ENCODE data around the gene VOPP1.

Gene VOPP1

DNA sequence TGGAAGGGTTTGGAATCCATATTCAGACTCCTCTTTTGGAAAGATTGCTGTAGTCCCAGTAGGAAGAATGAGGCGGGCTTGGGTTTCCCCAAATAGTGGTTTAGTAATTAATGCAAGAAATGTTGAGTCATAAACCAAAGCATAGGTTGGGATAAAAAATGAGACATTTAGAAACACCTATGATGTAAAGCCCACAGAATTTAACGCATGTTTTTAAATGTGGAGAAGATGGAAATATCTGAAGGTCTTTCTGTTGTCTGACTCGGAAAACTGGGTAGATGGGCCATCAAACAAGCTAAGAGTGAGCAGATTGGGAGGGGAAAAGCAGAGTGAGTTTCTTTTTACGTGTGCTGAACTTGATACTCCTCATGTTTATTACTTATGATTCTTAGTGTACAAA, 145.0 kb downstream of the VOPP1 start:
- DNase-seq, result peak; percentile 21

- DNase-seq, result no peak
Observed at GRCh38 chr7:55426676-55427075, 145.6 kb downstream of the VOPP1 start.

GRCh38 chr7:55425141-55425752, 147.1 kb downstream of the VOPP1 start:
- DNase-seq, result no peak

GRCh38 chr7:55423891-55424290, 148.4 kb downstream of the VOPP1 start:
- DNase-seq, result no peak

GRCh38 chr7:55423277-55423711, 149.0 kb downstream of the VOPP1 start:
- DNase-seq, result no peak

Measured in activated CD4-positive, alpha-beta T cell treated with anti-CD3 and anti-CD28 coated beads, Interleukin-2, amount 50 U/mL, for 16 hours (primary cell).